DOHH2 (cell line): ENCODE measurements around the gene MRPL45.

Source experiments
- EZH2phosphoT487 ChIP-seq: fragments of 200-600 bp; sonication (generic); IDR thresholded peaks from 2 replicates; pipeline ENCODE4 v1.6.1; 2017; ENCODE audit warnings: borderline replicate concordance, mild to moderate bottlenecking, antibody characterized with exemption, low read length, moderate library complexity, mixed read lengths
- TF ChIP-seq, protein P1 (sequence below): fragments of 200-600 bp; sonication (generic); IDR thresholded peaks from one replicate; pipeline ENCODE4 v1.5.1; 2014; ENCODE audit warnings: antibody characterized with exemption, mild to moderate bottlenecking, low read depth, low read length; ENCODE audit not compliant: poor library complexity, severe bottlenecking

GRCh38 chr17:38369124-38369886, 72.3 kb downstream of the MRPL45 start:
- TF ChIP-seq, protein P1, sequence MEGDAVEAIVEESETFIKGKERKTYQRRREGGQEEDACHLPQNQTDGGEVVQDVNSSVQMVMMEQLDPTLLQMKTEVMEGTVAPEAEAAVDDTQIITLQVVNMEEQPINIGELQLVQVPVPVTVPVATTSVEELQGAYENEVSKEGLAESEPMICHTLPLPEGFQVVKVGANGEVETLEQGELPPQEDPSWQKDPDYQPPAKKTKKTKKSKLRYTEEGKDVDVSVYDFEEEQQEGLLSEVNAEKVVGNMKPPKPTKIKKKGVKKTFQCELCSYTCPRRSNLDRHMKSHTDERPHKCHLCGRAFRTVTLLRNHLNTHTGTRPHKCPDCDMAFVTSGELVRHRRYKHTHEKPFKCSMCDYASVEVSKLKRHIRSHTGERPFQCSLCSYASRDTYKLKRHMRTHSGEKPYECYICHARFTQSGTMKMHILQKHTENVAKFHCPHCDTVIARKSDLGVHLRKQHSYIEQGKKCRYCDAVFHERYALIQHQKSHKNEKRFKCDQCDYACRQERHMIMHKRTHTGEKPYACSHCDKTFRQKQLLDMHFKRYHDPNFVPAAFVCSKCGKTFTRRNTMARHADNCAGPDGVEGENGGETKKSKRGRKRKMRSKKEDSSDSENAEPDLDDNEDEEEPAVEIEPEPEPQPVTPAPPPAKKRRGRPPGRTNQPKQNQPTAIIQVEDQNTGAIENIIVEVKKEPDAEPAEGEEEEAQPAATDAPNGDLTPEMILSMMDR, result no peak
- TF ChIP-seq EZH2phosphoT487, result no peak
